Stomach (tissue), 9 donors: ENCODE measurements around the gene TLK2. TPM values are rescaled to one million over a fixed set of nuclear protein-coding genes. Genes with fewer than 3 reads are reported as not detected.

Source experiments
- DNase-seq, 2 donors: peaks; one replicate each; pipeline versions ENCODE4 v3.0.0 to v3.0.0-alpha.2; 2013 to 2019
- H3K27ac ChIP-seq, 5 donors: fragments of 200-600 bp in 4 of 5; sonication (generic) in 4 of 5; one replicate each; pipeline ENCODE4 v1.5.1; 2013 to 2019; ENCODE audit warnings: mild to moderate bottlenecking in 1 of 5, moderate library complexity in 1 of 5
- H3K27me3 ChIP-seq, 3 donors: fragments of 200-600 bp; sonication (generic); one replicate each; pipeline ENCODE4 v1.5.1; 2017 to 2019; ENCODE audit warnings: mixed run types in 1 of 3
- H3K36me3 ChIP-seq, 4 donors: fragments of 200-600 bp; sonication (generic); 1 replicate in 3 of 4; 2 replicates in 1 of 4; pipeline ENCODE4 v1.5.1; 2016 to 2019
- H3K4me1 ChIP-seq, 4 donors: fragments of 200-600 bp; sonication (generic); one replicate each; pipeline ENCODE4 v1.5.1; 2016 to 2019
- H3K4me3 ChIP-seq, 4 donors: fragments of 200-600 bp; sonication (generic) in 3 of 4; one replicate each; pipeline ENCODE4 v1.5.1; 2016 to 2019; ENCODE audit warnings: mild to moderate bottlenecking in 1 of 4
- H3K9me3 ChIP-seq, 4 donors: fragments of 200-600 bp; sonication (generic); one replicate each; pipeline ENCODE4 v1.5.1; 2016 to 2019
- EP300 ChIP-seq: sonication (generic); formaldehyde crosslinking; IDR thresholded peaks from one replicate; pipeline ENCODE4 v1.6.1; 2017; ENCODE audit warnings: antibody characterized with exemption
- POLR2A ChIP-seq, 4 donors: fragments of 450-650 bp; IDR thresholded peaks; one replicate each; pipeline ENCODE4 v1.6.1; 2016; ENCODE audit warnings: antibody characterized with exemption in 4 of 4, control low read depth in 2 of 4, mild to moderate bottlenecking in 1 of 4, moderate library complexity in 1 of 4
- POLR2AphosphoS5 ChIP-seq, 3 donors: sonication (generic); formaldehyde crosslinking; IDR thresholded peaks; one replicate each; pipeline ENCODE4 v1.6.1; 2016; ENCODE audit warnings: antibody characterized with exemption in 3 of 3
- WGBS, 5 donors: extraction: QIAGEN DNeasy Blood & Tissue Kit in 3 of 5; methylation state at CpG; one replicate each; pipeline versions ENCODE4 v1.1.5 to v1.1.7; 2013 to 2018; 5-methylcytosine and 5-hydroxymethylcytosine counted together
- intact Hi-C: fragments of 100-400 bp; cut with DNase I; formaldehyde crosslinking; loops from one replicate; pipeline ENCODE4 v1.15.1; 2023; ENCODE audit warnings: low total_unique reads
- polyA plus RNA-seq, 3 donors: library from polyadenylated mRNA; stranded (reverse); fragments of 200-250 nt; gene quantifications; one replicate each; pipeline ENCODE4 v1.2.3, GENCODE V29; 2013
- total RNA-seq, 5 donors: library from RNA; depleted of rRNA; stranded (reverse); fragments of >200 nt; gene quantifications; one replicate each; pipeline versions ENCODE4 v1.1.0 to v1.2.3, GENCODE V29; 2014 to 2016
- TF ChIP-seq, protein P1 (sequence below), 7 experiments: fragments of 450-650 bp in 4 of 7; fragments of 200-600 bp in 3 of 7; sonication (generic) in 3 of 7; IDR thresholded peaks; one replicate each; pipeline ENCODE4 v1.5.1; 2016 to 2019; ENCODE audit warnings: antibody characterized with exemption in 7 of 7, control low read depth in 2 of 7, mild to moderate bottlenecking in 1 of 7
- donor health status: healthy with polysubstance abuse.
- donor health status: Bipolar disorder and iron deficiency.
- donor health status: healthy.

The TLK2 gene
- total and polyA plus RNA-seq, 8 donors: 8.6 to 75.3 (median 17.3) TPM

GRCh38 chr17:62595484-62595883, 116.9 kb downstream of the TLK2 start:
- peaks cover 0 to under 1% (median 0%) of the 10 kb centered on the region in 4 donors for H3K4me1 ChIP-seq
- WGBS, 5 donors: 97 to 100% (median 99%) methylated on average over 5 of the region's 5 CpGs
- TF ChIP-seq POLR2AphosphoS5 (IDR thresholded peaks at IDR 0.05) (no peak), POLR2A (IDR thresholded peaks at IDR 0.05) (no peak)
- peaks cover 33 to 99% (median 94%) of the 10 kb centered on the region in 4 donors for H3K36me3 ChIP-seq
- intact Hi-C loops: no loop called here
- H3K27me3 ChIP-seq: no peaks in the 10 kb centered on the region
- no peak for DNase-seq
- H3K4me3 ChIP-seq: no peak overlapping the region
- no peak overlapping the region for H3K27ac ChIP-seq
- H3K9me3 ChIP-seq: no peaks in the 10 kb centered on the region

DNA sequence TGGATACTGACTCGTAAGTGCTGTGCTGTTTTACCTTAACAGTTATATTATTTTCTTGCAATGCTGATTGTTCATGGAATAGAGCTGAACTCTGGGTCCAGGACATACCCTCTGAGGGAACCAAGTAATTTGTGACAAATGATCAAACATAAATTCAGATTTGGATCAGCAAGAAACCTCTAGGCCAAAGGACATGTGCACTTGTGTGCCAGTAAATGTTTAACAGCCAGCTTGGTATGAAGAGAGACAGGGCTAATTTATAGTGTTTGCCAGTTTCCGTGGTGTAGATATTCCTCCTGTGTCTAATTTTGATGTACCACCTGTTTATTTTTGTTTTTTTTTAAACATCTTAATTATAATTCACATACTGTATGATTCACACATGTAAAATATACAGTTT, 118.0 kb downstream of the TLK2 start:
- Histone ChIP-seq H3K27me3 (no peaks in the 10 kb centered on the region), H3K36me3 (peaks cover 31 to 99% (median 93%) of the 10 kb centered on the region in 4 donors), H3K27ac (no peak overlapping the region), H3K9me3 (no peaks in the 10 kb centered on the region), H3K4me3 (no peak overlapping the region), H3K4me1 (peaks cover 0 to 9% (median 0%) of the 10 kb centered on the region in 4 donors)
- WGBS, 5 donors: 94 to 100% (median 97%) methylated on average over 2 of the region's 2 CpGs
- TF ChIP-seq, protein P1, sequence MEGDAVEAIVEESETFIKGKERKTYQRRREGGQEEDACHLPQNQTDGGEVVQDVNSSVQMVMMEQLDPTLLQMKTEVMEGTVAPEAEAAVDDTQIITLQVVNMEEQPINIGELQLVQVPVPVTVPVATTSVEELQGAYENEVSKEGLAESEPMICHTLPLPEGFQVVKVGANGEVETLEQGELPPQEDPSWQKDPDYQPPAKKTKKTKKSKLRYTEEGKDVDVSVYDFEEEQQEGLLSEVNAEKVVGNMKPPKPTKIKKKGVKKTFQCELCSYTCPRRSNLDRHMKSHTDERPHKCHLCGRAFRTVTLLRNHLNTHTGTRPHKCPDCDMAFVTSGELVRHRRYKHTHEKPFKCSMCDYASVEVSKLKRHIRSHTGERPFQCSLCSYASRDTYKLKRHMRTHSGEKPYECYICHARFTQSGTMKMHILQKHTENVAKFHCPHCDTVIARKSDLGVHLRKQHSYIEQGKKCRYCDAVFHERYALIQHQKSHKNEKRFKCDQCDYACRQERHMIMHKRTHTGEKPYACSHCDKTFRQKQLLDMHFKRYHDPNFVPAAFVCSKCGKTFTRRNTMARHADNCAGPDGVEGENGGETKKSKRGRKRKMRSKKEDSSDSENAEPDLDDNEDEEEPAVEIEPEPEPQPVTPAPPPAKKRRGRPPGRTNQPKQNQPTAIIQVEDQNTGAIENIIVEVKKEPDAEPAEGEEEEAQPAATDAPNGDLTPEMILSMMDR (IDR thresholded peaks at IDR 0.05): no peak
- TF ChIP-seq EP300 (no peak), POLR2A (IDR thresholded peaks at IDR 0.05) (no peak), POLR2AphosphoS5 (IDR thresholded peaks at IDR 0.05) (no peak)
- DNase-seq: no peak
- intact Hi-C loops: no loop called here

- 98 to 99% (median 98%) methylated on average over 2 of the region's 2 CpGs for WGBS, 5 donors
- Histone ChIP-seq H3K27me3 (no peaks in the 10 kb centered on the region), H3K9me3 (no peaks in the 10 kb centered on the region), H3K4me1 (peaks cover 0 to 9% (median 0%) of the 10 kb centered on the region in 4 donors), H3K4me3 (no peak overlapping the region), H3K36me3 (peaks cover 31 to 99% (median 93%) of the 10 kb centered on the region in 4 donors), H3K27ac (no peak overlapping the region)
- intact Hi-C loops: no loop called here
- TF ChIP-seq POLR2A (IDR thresholded peaks at IDR 0.05) (no peak), POLR2AphosphoS5 (IDR thresholded peaks at IDR 0.05) (no peak), EP300 (no peak)
- TF ChIP-seq, protein P1 (IDR thresholded peaks at IDR 0.05): no peak
- DNase-seq: no peak
Observed at GRCh38 chr17:62597150-62597549, 118.5 kb downstream of the TLK2 start.

- H3K36me3 ChIP-seq: peaks cover 26 to 99% (median 96%) of the 10 kb centered on the region in 4 donors
- whole genome bisulfite sequencing, 5 donors: 71 to 89% (median 88%) methylated on average over 2 of the region's 2 CpGs
- H3K4me1 ChIP-seq: peaks cover 0 to 9% (median 0%) of the 10 kb centered on the region in 4 donors
- H3K27me3 ChIP-seq: no peaks in the 10 kb centered on the region
- no peaks in the 10 kb centered on the region for H3K9me3 ChIP-seq
- no peak for DNase-seq
- intact Hi-C loops: no loop called here
- no peak for TF ChIP-seq POLR2A (IDR thresholded peaks at IDR 0.05)
- TF ChIP-seq, protein P1 (IDR thresholded peaks at IDR 0.05): no peak
- H3K27ac ChIP-seq: no peak overlapping the region
- H3K4me3 ChIP-seq: no peak overlapping the region
Observed at GRCh38 chr17:62597920-62598319, 119.3 kb downstream of the TLK2 start.

DNA sequence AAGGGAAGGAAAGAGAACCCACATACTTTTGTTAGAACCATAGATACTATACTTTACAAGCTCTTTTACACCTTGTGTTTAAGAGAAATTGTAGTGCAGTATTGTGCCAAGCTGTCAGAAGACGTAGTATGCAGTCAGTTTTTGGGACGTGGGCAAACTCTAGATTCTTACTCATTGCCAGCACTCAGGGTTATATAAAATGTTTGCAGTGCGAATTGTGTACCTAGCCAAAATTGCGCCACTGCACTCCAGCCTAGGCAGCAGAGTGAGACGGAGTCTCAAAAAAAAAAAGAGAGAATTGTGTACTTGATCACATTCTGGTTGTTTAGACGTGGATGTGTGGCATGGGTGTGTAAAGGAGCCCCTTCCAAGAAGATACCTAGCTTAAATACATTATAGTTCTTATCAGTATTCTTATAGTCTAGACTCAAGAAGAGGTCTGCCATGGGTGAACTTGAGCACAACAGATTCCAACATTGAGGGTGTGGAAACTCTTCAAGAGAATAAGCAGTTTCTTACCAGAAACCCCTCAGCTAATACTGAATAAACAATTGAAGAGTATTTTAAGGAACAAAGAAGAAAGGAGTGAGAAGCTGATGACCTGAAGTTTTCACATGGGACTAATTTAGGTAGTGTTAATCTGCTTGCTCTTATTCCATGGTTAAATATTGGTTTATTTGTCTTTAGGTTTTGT, 121.5 kb downstream of the TLK2 start:
- 70 to 82% (median 77%) methylated on average over 6 of the region's 6 CpGs for WGBS, 5 donors
- no peak overlapping the region for H3K4me3 ChIP-seq
- no peak for DNase-seq
- H3K27ac ChIP-seq: no peak overlapping the region
- no peaks in the 10 kb centered on the region for H3K9me3 ChIP-seq
- intact Hi-C loops: no loop called here
- peaks cover 24 to 100% (median 94%) of the 10 kb centered on the region in 4 donors for H3K36me3 ChIP-seq
- H3K27me3 ChIP-seq: no peaks in the 10 kb centered on the region
- TF ChIP-seq POLR2AphosphoS5 (IDR thresholded peaks at IDR 0.05) (no peak), EP300 (no peak), POLR2A (IDR thresholded peaks at IDR 0.05) (no peak)
- TF ChIP-seq, protein P1 (IDR thresholded peaks at IDR 0.05): no peak
- peaks cover 0 to 9% (median 0%) of the 10 kb centered on the region in 4 donors for H3K4me1 ChIP-seq
